Activated T-helper 1 cell treated with Interleukin-2 at 50 U/mL for 16 hours (primary cell): ENCODE results near the gene BST1.
A peak's percentile ranks its signal among the peaks of the same experiment; 100 is the strongest.

Experiments
- DNase-seq: peaks from one replicate; pipeline ENCODE4 v3.0.0-alpha.2; 2020; ENCODE audit warnings: low read depth

Gene BST1

GRCh38 chr4:15676899-15677298 lies 26.0 kb upstream of the BST1 start:
- DNase-seq: no peak

GRCh38 chr4:15677507-15677988 lies 25.3 kb upstream of the BST1 start:
- no peak for DNase-seq

- no peak for DNase-seq
Measured at GRCh38 chr4:15681067-15681371, 21.8 kb upstream of the BST1 start.

GRCh38 chr4:15681372-15682241 lies 21.3 kb upstream of the BST1 start, which contains the start of gene FAM200B:
Gene FAM200B (plus strand): TSS chr4:15681827. CDS start chr4:15686978, 5,151 bp downstream.
- DNase-seq: peak; percentile 90

- no peak for DNase-seq
Measured at GRCh38 chr4:15682242-15683142, 20.4 kb upstream of the BST1 start.

GRCh38 chr4:15683143-15683495 lies 19.7 kb upstream of the BST1 start:
- DNase-seq: no peak

GRCh38 chr4:15684498-15684897 lies 18.4 kb upstream of the BST1 start:
- no peak for DNase-seq

- DNase-seq: no peak
Measured at GRCh38 chr4:15688051-15688450, 14.8 kb upstream of the BST1 start.

- no peak for DNase-seq
Measured at GRCh38 chr4:15689540-15689939, 13.3 kb upstream of the BST1 start.

- no peak for DNase-seq
Measured at GRCh38 chr4:15690020-15690809, 12.7 kb upstream of the BST1 start.

GRCh38 chr4:15691346-15692135 lies 11.3 kb upstream of the BST1 start:
- no peak for DNase-seq

GRCh38 chr4:15692602-15693001 lies 10.3 kb upstream of the BST1 start:
- DNase-seq: no peak

GRCh38 chr4:15694431-15694830 lies 8.4 kb upstream of the BST1 start:
- no peak for DNase-seq

- DNase-seq: no peak
Measured at GRCh38 chr4:15695240-15695699, 7.6 kb upstream of the BST1 start.

- no peak for DNase-seq
Measured at GRCh38 chr4:15695729-15696128, 7.1 kb upstream of the BST1 start.

- no peak for DNase-seq
Measured at GRCh38 chr4:15696866-15697265, 6.0 kb upstream of the BST1 start.

- DNase-seq: no peak
Measured at GRCh38 chr4:15703439-15703838, 574 bp downstream of the BST1 start.

GRCh38 chr4:15704129-15704528 lies 1.3 kb downstream of the BST1 start:
- DNase-seq: no peak

- no peak for DNase-seq
Measured at GRCh38 chr4:15706646-15707362, 3.9 kb downstream of the BST1 start.

- no peak for DNase-seq
Measured at GRCh38 chr4:15707363-15707715, 4.5 kb downstream of the BST1 start.

GRCh38 chr4:15711762-15712161 lies 8.9 kb downstream of the BST1 start:
- DNase-seq: no peak
